Measurements from ENCODE around the gene BAAT. TPM values are rescaled to one million over a fixed set of nuclear protein-coding genes. Genes with fewer than 3 reads are reported as not detected.

BAAT gene
- total RNA-seq, 1 experiment from 2014 or later, result 0.25 TPM

GRCh38 chr9:101367323-101367722 is 17.5 kb downstream of the BAAT start:
- H3K9me3 ChIP-seq (ENCODE audit: control insufficient read depth in 1 of 2, insufficient read depth in 1 of 2, low read depth in 1 of 2, low read length in 2 of 2), result no peaks in the 10 kb centered on the region
- no peaks in the 10 kb centered on the region for H3K27me3 ChIP-seq (ENCODE audit: insufficient read depth, low read length)
- H3K9ac ChIP-seq (ENCODE audit: low read length), result no peak overlapping the region
- RAD21 ChIA-PET (ENCODE audit: low non-redundant PET in 1 of 2, low total read pairs in 2 of 2, uncharacterized antibody in 2 of 2, unreplicated experiment in 2 of 2), result interaction anchor here in 1 of 2 experiments (0.7 kb wide), 1 partner anchor 85 kb away, joined by 3 read pairs; no protein-coding TSS in a partner anchor
- no peak for DNase-seq (ENCODE audit: low read depth, low spot score)
- no TSS peak for BruUV-seq (replicated peaks)
- no peak overlapping the region for H3K4me3 ChIP-seq (replicated peaks in 1 of 2; ENCODE audit: low read depth in 1 of 2, low read length in 2 of 2)
- ATAC-seq, result no peak
- H2AFZ ChIP-seq (ENCODE audit: low read depth, low read length, poor library complexity, severe bottlenecking), result no peak overlapping the region
- no peak overlapping the region for H3K27ac ChIP-seq (ENCODE audit: low read depth, low read length)
- H3K36me3 ChIP-seq (ENCODE audit: control insufficient read depth in 1 of 2, insufficient read depth in 2 of 2, low read length in 2 of 2), result no peaks in the 10 kb centered on the region
- peaks cover 8 to 12% of the 10 kb centered on the region in 2 experiments; a peak in 3 of 4 replicates for H3K4me1 ChIP-seq (ENCODE audit: control insufficient read depth in 1 of 2, insufficient read depth in 2 of 2, low read length in 2 of 2)
- no peaks in the 10 kb centered on the region for H3K9me2 ChIP-seq (ENCODE audit: insufficient read depth)
- CTCF ChIA-PET, result interaction anchor here (1.4 kb wide), 1 partner anchor 56 kb away, joined by 3 read pairs; no protein-coding TSS in a partner anchor
- intact Hi-C loops (cut with micrococcal nuclease), result no loop called here
- TF ChIP-seq TCF7L2 (IDR thresholded peaks at IDR 0.05; ENCODE audit: borderline replicate concordance, extremely low read depth, insufficient read depth, insufficient read length) (no peak), ZFX (IDR thresholded peaks at IDR 0.05) (no peak), EZH2phosphoT487 (IDR thresholded peaks at IDR 0.05; ENCODE audit: borderline replicate concordance) (no peak), JUND (IDR thresholded peaks at IDR 0.05) (no peak), YY1 (IDR thresholded peaks at IDR 0.05; ENCODE audit: extremely low read depth, insufficient replicate concordance, low read depth, low read length) (no peak)
- TF ChIP-seq, protein P1, sequence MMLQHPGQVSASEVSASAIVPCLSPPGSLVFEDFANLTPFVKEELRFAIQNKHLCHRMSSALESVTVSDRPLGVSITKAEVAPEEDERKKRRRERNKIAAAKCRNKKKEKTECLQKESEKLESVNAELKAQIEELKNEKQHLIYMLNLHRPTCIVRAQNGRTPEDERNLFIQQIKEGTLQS (IDR thresholded peaks at IDR 0.05), result no peak
- no peaks in the 10 kb centered on the region for H4K20me1 ChIP-seq (ENCODE audit: insufficient read depth)
- no peak overlapping the region for H3K4me2 ChIP-seq (ENCODE audit: low read length)
- POLR2A ChIA-PET, result no interaction called here
- H3K79me2 ChIP-seq (ENCODE audit: insufficient read depth, low read length), result no peaks in the 10 kb centered on the region

GRCh38 chr9:101366038-101366756 is 18.6 kb downstream of the BAAT start:
- Histone ChIP-seq H3K4me1 (ENCODE audit: control insufficient read depth in 1 of 2, insufficient read depth in 2 of 2, low read length in 2 of 2) (peaks cover 8 to 12% of the 10 kb centered on the region in 2 experiments; a peak in 3 of 4 replicates), H3K9ac (ENCODE audit: low read length) (no peak overlapping the region), H3K27ac (ENCODE audit: low read depth, low read length) (no peak overlapping the region), H3K9me2 (ENCODE audit: insufficient read depth) (no peaks in the 10 kb centered on the region), H2AFZ (ENCODE audit: low read depth, low read length, poor library complexity, severe bottlenecking) (no peak overlapping the region), H3K79me2 (ENCODE audit: insufficient read depth, low read length) (no peaks in the 10 kb centered on the region), H4K20me1 (ENCODE audit: insufficient read depth) (no peaks in the 10 kb centered on the region), H3K4me2 (ENCODE audit: low read length) (peak overlapping the region; percentile 42), H3K27me3 (ENCODE audit: insufficient read depth, low read length) (no peaks in the 10 kb centered on the region), H3K4me3 (replicated peaks in 1 of 2; ENCODE audit: low read depth in 1 of 2, low read length in 2 of 2) (no peak overlapping the region), H3K36me3 (ENCODE audit: control insufficient read depth in 1 of 2, insufficient read depth in 2 of 2, low read length in 2 of 2) (no peaks in the 10 kb centered on the region), H3K9me3 (ENCODE audit: control insufficient read depth in 1 of 2, insufficient read depth in 1 of 2, low read depth in 1 of 2, low read length in 2 of 2) (no peaks in the 10 kb centered on the region)
- ChIA-PET CTCF (interaction anchor here (1.4 kb wide), 1 partner anchor 55 kb away, joined by 3 read pairs; no protein-coding TSS in a partner anchor), POLR2A (no interaction called here), RAD21 (ENCODE audit: low non-redundant PET in 1 of 2, low total read pairs in 2 of 2, uncharacterized antibody in 2 of 2, unreplicated experiment in 2 of 2) (no interaction called here)
- no TSS peak for BruUV-seq (replicated peaks)
- DNase-seq (ENCODE audit: low read depth, low spot score), result no peak
- intact Hi-C loops (cut with micrococcal nuclease), result no loop called here
- ATAC-seq, result no peak
- TF ChIP-seq, protein P2, sequence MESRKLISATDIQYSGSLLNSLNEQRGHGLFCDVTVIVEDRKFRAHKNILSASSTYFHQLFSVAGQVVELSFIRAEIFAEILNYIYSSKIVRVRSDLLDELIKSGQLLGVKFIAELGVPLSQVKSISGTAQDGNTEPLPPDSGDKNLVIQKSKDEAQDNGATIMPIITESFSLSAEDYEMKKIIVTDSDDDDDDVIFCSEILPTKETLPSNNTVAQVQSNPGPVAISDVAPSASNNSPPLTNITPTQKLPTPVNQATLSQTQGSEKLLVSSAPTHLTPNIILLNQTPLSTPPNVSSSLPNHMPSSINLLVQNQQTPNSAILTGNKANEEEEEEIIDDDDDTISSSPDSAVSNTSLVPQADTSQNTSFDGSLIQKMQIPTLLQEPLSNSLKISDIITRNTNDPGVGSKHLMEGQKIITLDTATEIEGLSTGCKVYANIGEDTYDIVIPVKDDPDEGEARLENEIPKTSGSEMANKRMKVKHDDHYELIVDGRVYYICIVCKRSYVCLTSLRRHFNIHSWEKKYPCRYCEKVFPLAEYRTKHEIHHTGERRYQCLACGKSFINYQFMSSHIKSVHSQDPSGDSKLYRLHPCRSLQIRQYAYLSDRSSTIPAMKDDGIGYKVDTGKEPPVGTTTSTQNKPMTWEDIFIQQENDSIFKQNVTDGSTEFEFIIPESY (IDR thresholded peaks at IDR 0.05; ENCODE audit: extremely low read depth, insufficient replicate concordance, low read length), result no peak
- TF ChIP-seq SRF (IDR thresholded peaks at IDR 0.05; ENCODE audit: low read depth) (no peak), CBX3 (IDR thresholded peaks at IDR 0.05; ENCODE audit: low read depth) (no peak), SIN3A (IDR thresholded peaks at IDR 0.05; ENCODE audit: low read depth) (no peak), CEBPB (IDR thresholded peaks at IDR 0.05; ENCODE audit: low read depth) (no peak), SP1 (IDR thresholded peaks at IDR 0.05; ENCODE audit: low read depth) (no peak), FOSL1 (IDR thresholded peaks at IDR 0.05; ENCODE audit: low read depth) (no peak), MAX (IDR thresholded peaks at IDR 0.05) (no peak), REST (IDR thresholded peaks at IDR 0.05; ENCODE audit: low read depth) (no peak)
